ENCODE results near the gene HOXD10. TPM values are rescaled to one million over a fixed set of nuclear protein-coding genes. Genes with fewer than 3 reads are reported as not detected.

HOXD10 gene
- total RNA-seq, 1 donor from 2014 or later, result not detected

DNA sequence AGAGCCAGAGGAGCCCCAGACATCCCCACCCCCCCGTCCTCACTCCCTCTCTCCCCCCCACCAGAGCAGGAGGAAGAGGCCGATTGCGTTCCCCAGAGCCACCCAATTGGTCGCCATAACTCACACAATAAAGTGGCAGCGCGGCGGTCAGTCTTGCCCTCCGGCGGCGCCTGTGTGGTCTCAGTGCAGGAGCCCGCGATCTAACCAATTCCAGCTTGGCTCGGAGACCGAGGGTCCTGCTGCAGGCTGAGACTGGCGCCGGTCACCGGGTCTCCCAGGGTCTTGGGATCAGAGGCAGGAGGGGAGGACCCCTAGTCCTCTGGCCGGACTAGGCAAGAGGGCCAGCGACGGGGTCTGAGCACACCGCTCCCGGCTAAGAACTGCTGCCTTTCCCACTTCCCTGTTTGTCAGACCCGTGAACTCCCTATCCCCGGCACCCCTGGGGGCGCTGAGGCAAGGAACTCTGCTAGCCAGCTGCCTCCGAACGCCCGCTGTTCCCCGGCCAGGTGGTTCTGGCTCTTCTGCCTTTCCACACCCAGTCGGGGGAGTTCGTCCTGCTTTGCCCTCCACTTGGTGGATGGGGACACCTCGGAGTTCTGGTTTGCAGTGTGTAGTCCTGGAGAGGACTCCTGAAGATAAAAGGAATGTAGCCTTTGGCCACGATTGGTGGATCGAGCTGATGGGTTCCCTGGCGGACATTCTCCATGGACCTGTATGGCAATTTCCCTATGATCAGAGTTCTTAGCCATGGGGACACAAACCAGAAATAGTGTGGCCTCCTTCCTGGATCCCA lies 18.0 kb upstream of the HOXD10 start:
- Histone ChIP-seq H3K36me3 (no peaks in the 10 kb centered on the region), H3K4me3 (no peak overlapping the region), H3K4me1 (peaks cover 13 to 14% of the 10 kb centered on the region in 2 donors), H3K27ac (no peak overlapping the region), H3K27me3 (peaks cover 60% of the 10 kb centered on the region), H3K9me3 (no peaks in the 10 kb centered on the region)
- intact Hi-C loops (cut with DNase I), result loop anchor here (5.0 to 10.0 kb wide), 3 partner anchors 846 to 1764 kb away; partner anchors contain the start of gene SP9
- TF ChIP-seq CTCF (IDR thresholded peaks at IDR 0.05), result no peak
- no peak for DNase-seq (ENCODE audit: low spot score in 2 of 2)

DNA sequence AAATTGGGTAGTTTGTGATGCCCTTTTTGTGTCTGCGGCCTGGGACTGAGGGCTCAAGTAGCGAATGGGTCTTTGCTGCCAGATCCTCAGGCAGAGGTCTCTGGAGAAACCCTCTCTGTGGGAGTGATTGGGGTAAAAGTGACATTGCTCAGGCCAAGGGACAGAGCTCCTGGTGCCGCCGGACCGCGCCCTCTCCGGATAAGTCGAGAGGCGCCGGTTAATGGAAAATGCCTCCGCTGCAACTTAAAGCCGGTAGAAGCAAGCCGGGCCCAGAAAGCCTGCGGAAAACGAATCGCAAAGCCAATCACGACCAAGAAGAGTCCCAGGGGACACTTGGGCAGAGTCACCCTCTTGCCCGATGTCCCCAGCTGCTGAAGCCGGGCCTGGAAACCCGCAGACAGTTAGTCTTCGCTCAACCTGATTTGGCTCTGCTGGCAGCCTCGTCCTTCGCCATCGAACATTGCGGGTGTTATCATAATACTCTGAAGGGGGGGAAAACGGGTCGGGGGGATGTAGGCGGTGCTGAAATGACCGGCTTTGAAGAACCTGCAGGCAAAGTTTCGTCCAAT lies 17.3 kb upstream of the HOXD10 start:
- intact Hi-C loops (cut with DNase I), result loop anchor here (5.0 to 10.0 kb wide), 3 partner anchors 847 to 1764 kb away; partner anchors contain the start of gene SP9
- Histone ChIP-seq H3K4me3 (no peak overlapping the region), H3K9me3 (no peaks in the 10 kb centered on the region), H3K36me3 (no peaks in the 10 kb centered on the region), H3K4me1 (peaks cover 13 to 18% of the 10 kb centered on the region in 2 donors), H3K27me3 (peaks cover 58% of the 10 kb centered on the region), H3K27ac (no peak overlapping the region)
- peak in 1 of 2 donors; percentile 40 for DNase-seq (ENCODE audit: low spot score in 2 of 2)
- TF ChIP-seq CTCF (IDR thresholded peaks at IDR 0.05), result no peak

- Histone ChIP-seq H3K27me3 (peaks cover 59% of the 10 kb centered on the region), H3K9me3 (no peaks in the 10 kb centered on the region), H3K36me3 (no peaks in the 10 kb centered on the region), H3K27ac (no peak within 1 kb of the TSS), H3K4me3 (no peak within 1 kb of the TSS), H3K4me1 (peaks cover 13 to 24% of the 10 kb centered on the region in 2 donors)
- no peak for TF ChIP-seq CTCF (IDR thresholded peaks at IDR 0.05)
- intact Hi-C loops (cut with DNase I), result loop anchor here (5.0 to 10.0 kb wide), 4 partner anchors 848 to 1765 kb away; partner anchors contain the start of genes ATP5MC3 and SP9
- peak in 1 of 2 donors; percentile 60 for DNase-seq (ENCODE audit: low spot score in 2 of 2)
These were observed 16.6 kb upstream of the HOXD10 start, which contains the start of gene HOXD12 for GRCh38 chr2:176099728-176100546. Gene HOXD12, plus strand, starts transcription at chr2:176099795. Its CDS starts 7 bp downstream, at chr2:176099802.

DNA sequence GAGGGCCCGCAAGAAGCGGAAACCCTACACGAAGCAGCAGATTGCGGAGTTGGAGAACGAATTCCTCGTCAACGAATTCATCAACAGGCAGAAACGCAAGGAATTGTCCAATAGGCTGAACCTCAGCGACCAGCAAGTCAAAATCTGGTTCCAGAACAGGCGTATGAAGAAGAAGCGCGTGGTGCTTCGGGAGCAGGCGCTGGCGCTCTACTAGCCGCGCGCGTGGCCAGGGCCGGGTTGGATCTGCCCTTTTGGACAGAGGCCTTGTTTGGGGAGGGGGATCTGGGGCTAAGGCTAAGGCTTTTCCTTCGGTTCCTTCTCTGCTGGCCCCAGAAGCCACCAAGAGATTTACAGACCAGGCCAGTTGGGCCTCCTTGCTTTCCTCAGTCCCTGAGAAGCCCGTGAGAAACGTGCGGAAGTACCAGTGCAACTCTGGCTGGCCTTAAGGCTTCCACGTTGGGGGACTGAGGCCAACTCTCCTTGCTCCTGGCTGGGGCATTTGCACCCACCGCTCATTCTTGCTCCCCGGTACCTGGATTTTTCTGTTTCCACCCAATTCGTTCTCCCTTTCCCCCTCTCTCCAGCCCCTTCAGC lies 15.9 kb upstream of the HOXD10 start:
- H3K9me3 ChIP-seq, result no peaks in the 10 kb centered on the region
- no peak overlapping the region for H3K4me3 ChIP-seq
- TF ChIP-seq CTCF (IDR thresholded peaks at IDR 0.05), result no peak
- peaks cover 13 to 24% of the 10 kb centered on the region in 2 donors for H3K4me1 ChIP-seq
- H3K27me3 ChIP-seq, result peaks cover 56% of the 10 kb centered on the region
- DNase-seq (ENCODE audit: low spot score in 2 of 2), result peak in 1 of 2 donors; percentile 22
- H3K27ac ChIP-seq, result no peak overlapping the region
- intact Hi-C loops (cut with DNase I), result loop anchor here (10.0 kb wide), 1 partner anchor 916 kb away; the partner anchor contains the start of gene ATP5MC3
- no peaks in the 10 kb centered on the region for H3K36me3 ChIP-seq

Data from ascending aorta (tissue), 2 donors.